H1 (cell line): Measurements from ENCODE around the gene UBIAD1. TPM values are rescaled to one million over a fixed set of nuclear protein-coding genes. Genes with fewer than 3 reads are reported as not detected.

ENCODE experiments used
- ASH2L ChIP-seq: fragments of 200-600, 300-600 bp; sonication (generic); IDR thresholded peaks from one replicate; pipeline ENCODE4 v1.7.1; 2017; ENCODE audit warnings: low read length
- BACH1 ChIP-seq: IDR thresholded peaks from 2 replicates; pipeline ENCODE4 v1.6.1; 2012; ENCODE audit warnings: low read length, improper control_type of control experiment
- KDM5A ChIP-seq: fragments of 200-600 bp; IDR thresholded peaks from 2 replicates; pipeline ENCODE4 v1.7.1; 2012; ENCODE audit warnings: mild to moderate bottlenecking, low read length, inconsistent platforms, mixed read lengths
- SIX5 ChIP-seq: IDR thresholded peaks from 2 replicates; pipeline ENCODE4 v1.6.1; 2011; ENCODE audit warnings: mild to moderate bottlenecking, low read depth, low read length
- YY1 ChIP-seq: IDR thresholded peaks from 2 replicates; pipeline ENCODE4 v1.6.1; 2011; ENCODE audit warnings: low read depth, mild to moderate bottlenecking, low read length
- polyA plus RNA-seq, 7 experiments: library from polyadenylated mRNA; depleted of rRNA in 3 of 7; stranded (reverse) in 5 of 7; unstranded in 2 of 7; fragments of >200 nt in 5 of 7; fragments of 200-250 nt in 2 of 7; gene quantifications; 1 replicate in 5 of 7; 2 replicates in 1 of 7; 4 replicates in 1 of 7; pipeline versions ENCODE4 v1.2.1 to v1.2.3, GENCODE V29; 2011 to 2013; ENCODE audit warnings: missing spikeins in 2 of 7, mixed read lengths in 2 of 7
- total RNA-seq: library from RNA; stranded (reverse); fragmentation: NEBNext Ultra II Directional; extraction: Animal tissue kit (Norgen Biotek cat#: 25700); gene quantifications from 2 replicates; pipeline ENCODE4 v1.2.1, GENCODE V29; 2021
- TF ChIP-seq, protein P1 (sequence below): fragments of 300-600 bp; sonication (generic); IDR thresholded peaks from 2 replicates; pipeline ENCODE4 v1.7.1; 2012; ENCODE audit warnings: low read length, moderate library complexity, mild to moderate bottlenecking, inconsistent platforms; ENCODE audit not compliant: insufficient replicate concordance
- TF ChIP-seq, protein P2 (sequence below): IDR thresholded peaks from 2 replicates; pipeline ENCODE4 v1.6.1; 2012; ENCODE audit warnings: low read length, inconsistent platforms
- TF ChIP-seq, protein P3 (sequence below): IDR thresholded peaks from 2 replicates; pipeline ENCODE4 v1.6.1; 2011; ENCODE audit warnings: low read depth, mild to moderate bottlenecking, low read length; ENCODE audit not compliant: insufficient read depth

Gene UBIAD1
- total and polyA plus RNA-seq, 2 of the 8 experiments (the other 6 are each of a cell fraction or from before 2014, with no cell fraction given): 23.4 to 26.6 TPM

GRCh38 chr1:11272832-11273594, at the start of gene UBIAD1 (continued):
- TF ChIP-seq, protein P1, sequence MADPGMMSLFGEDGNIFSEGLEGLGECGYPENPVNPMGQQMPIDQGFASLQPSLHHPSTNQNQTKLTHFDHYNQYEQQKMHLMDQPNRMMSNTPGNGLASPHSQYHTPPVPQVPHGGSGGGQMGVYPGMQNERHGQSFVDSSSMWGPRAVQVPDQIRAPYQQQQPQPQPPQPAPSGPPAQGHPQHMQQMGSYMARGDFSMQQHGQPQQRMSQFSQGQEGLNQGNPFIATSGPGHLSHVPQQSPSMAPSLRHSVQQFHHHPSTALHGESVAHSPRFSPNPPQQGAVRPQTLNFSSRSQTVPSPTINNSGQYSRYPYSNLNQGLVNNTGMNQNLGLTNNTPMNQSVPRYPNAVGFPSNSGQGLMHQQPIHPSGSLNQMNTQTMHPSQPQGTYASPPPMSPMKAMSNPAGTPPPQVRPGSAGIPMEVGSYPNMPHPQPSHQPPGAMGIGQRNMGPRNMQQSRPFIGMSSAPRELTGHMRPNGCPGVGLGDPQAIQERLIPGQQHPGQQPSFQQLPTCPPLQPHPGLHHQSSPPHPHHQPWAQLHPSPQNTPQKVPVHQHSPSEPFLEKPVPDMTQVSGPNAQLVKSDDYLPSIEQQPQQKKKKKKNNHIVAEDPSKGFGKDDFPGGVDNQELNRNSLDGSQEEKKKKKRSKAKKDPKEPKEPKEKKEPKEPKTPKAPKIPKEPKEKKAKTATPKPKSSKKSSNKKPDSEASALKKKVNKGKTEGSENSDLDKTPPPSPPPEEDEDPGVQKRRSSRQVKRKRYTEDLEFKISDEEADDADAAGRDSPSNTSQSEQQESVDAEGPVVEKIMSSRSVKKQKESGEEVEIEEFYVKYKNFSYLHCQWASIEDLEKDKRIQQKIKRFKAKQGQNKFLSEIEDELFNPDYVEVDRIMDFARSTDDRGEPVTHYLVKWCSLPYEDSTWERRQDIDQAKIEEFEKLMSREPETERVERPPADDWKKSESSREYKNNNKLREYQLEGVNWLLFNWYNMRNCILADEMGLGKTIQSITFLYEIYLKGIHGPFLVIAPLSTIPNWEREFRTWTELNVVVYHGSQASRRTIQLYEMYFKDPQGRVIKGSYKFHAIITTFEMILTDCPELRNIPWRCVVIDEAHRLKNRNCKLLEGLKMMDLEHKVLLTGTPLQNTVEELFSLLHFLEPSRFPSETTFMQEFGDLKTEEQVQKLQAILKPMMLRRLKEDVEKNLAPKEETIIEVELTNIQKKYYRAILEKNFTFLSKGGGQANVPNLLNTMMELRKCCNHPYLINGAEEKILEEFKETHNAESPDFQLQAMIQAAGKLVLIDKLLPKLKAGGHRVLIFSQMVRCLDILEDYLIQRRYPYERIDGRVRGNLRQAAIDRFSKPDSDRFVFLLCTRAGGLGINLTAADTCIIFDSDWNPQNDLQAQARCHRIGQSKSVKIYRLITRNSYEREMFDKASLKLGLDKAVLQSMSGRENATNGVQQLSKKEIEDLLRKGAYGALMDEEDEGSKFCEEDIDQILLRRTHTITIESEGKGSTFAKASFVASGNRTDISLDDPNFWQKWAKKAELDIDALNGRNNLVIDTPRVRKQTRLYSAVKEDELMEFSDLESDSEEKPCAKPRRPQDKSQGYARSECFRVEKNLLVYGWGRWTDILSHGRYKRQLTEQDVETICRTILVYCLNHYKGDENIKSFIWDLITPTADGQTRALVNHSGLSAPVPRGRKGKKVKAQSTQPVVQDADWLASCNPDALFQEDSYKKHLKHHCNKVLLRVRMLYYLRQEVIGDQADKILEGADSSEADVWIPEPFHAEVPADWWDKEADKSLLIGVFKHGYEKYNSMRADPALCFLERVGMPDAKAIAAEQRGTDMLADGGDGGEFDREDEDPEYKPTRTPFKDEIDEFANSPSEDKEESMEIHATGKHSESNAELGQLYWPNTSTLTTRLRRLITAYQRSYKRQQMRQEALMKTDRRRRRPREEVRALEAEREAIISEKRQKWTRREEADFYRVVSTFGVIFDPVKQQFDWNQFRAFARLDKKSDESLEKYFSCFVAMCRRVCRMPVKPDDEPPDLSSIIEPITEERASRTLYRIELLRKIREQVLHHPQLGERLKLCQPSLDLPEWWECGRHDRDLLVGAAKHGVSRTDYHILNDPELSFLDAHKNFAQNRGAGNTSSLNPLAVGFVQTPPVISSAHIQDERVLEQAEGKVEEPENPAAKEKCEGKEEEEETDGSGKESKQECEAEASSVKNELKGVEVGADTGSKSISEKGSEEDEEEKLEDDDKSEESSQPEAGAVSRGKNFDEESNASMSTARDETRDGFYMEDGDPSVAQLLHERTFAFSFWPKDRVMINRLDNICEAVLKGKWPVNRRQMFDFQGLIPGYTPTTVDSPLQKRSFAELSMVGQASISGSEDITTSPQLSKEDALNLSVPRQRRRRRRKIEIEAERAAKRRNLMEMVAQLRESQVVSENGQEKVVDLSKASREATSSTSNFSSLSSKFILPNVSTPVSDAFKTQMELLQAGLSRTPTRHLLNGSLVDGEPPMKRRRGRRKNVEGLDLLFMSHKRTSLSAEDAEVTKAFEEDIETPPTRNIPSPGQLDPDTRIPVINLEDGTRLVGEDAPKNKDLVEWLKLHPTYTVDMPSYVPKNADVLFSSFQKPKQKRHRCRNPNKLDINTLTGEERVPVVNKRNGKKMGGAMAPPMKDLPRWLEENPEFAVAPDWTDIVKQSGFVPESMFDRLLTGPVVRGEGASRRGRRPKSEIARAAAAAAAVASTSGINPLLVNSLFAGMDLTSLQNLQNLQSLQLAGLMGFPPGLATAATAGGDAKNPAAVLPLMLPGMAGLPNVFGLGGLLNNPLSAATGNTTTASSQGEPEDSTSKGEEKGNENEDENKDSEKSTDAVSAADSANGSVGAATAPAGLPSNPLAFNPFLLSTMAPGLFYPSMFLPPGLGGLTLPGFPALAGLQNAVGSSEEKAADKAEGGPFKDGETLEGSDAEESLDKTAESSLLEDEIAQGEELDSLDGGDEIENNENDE: no peak
- TF ChIP-seq KDM5A (peak; percentile 92), ASH2L (peak; percentile 54), YY1 (peak; percentile 97), BACH1 (no peak), SIX5 (no peak)
- TF ChIP-seq, protein P2, sequence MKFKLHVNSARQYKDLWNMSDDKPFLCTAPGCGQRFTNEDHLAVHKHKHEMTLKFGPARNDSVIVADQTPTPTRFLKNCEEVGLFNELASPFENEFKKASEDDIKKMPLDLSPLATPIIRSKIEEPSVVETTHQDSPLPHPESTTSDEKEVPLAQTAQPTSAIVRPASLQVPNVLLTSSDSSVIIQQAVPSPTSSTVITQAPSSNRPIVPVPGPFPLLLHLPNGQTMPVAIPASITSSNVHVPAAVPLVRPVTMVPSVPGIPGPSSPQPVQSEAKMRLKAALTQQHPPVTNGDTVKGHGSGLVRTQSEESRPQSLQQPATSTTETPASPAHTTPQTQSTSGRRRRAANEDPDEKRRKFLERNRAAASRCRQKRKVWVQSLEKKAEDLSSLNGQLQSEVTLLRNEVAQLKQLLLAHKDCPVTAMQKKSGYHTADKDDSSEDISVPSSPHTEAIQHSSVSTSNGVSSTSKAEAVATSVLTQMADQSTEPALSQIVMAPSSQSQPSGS: no peak
- TF ChIP-seq, protein P3, sequence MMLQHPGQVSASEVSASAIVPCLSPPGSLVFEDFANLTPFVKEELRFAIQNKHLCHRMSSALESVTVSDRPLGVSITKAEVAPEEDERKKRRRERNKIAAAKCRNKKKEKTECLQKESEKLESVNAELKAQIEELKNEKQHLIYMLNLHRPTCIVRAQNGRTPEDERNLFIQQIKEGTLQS: no peak
